ENCODE data around the gene C2orf74. TPM values are rescaled to one million over a fixed set of nuclear protein-coding genes. Genes with fewer than 3 reads are reported as not detected.

The C2orf74 gene
- total and polyA plus RNA-seq, 2 experiments from 2014 or later, result 5.7 to 21.5 TPM

- H3K27ac ChIP-seq (ENCODE audit: low read depth), result no peak overlapping the region
- no peaks in the 10 kb centered on the region for H3F3A ChIP-seq (replicated peaks; ENCODE audit: low read depth)
- ATAC-seq, result peak; percentile 38; the same call in 2 of the 3 replicates
- peaks cover 4% of the 10 kb centered on the region for H3K9me3 Mint-ChIP-seq
- H3K27ac Mint-ChIP-seq, result no peak overlapping the region
- H3K4me2 ChIP-seq, result 0 out of 2 replicates have a peak overlapping the region, but pooled peaks have one; percentile 1
- H3K9me2 ChIP-seq (ENCODE audit: insufficient read depth), result no peaks in the 10 kb centered on the region
- no peaks in the 10 kb centered on the region for H3K27me3 ChIP-seq (ENCODE audit: insufficient read depth)
- no peak for DNase-seq (ENCODE audit: low spot score)
- TF ChIP-seq REST (IDR thresholded peaks at IDR 0.05; ENCODE audit: unreplicated experiment) (no peak), ETS1 (IDR thresholded peaks at IDR 0.05) (no peak), EZH2 (IDR thresholded peaks at IDR 0.05; ENCODE audit: low read depth, unreplicated experiment) (no peak), CTCF (conservative IDR thresholded peaks at IDR 0.05; ENCODE audit: low read depth in 2 of 2) (no peak), CREB1 (CRISPR knock-in tag; IDR thresholded peaks at IDR 0.05; ENCODE audit: low read depth) (no peak), ZNF331 (CRISPR knock-in tag; IDR thresholded peaks at IDR 0.05; ENCODE audit: low read depth) (no peak), ZNF114 (CRISPR knock-in tag; IDR thresholded peaks at IDR 0.05) (no peak)
- H3K4me1 Mint-ChIP-seq, result peaks cover 15% of the 10 kb centered on the region
- H3K79me2 ChIP-seq (replicated peaks; ENCODE audit: insufficient read depth), result no peaks in the 10 kb centered on the region
- no peak overlapping the region for H3K4me3 Mint-ChIP-seq
- H3K36me3 ChIP-seq (ENCODE audit: insufficient read depth), result no peaks in the 10 kb centered on the region
- no peaks in the 10 kb centered on the region for H4K20me1 ChIP-seq (replicated peaks; ENCODE audit: insufficient read depth)
- H3K4me3 ChIP-seq, result no peak overlapping the region
- H3K4me1 ChIP-seq (ENCODE audit: insufficient read depth), result peaks cover 13% of the 10 kb centered on the region; the same call in 1 of the 2 replicates
- H3K27me3 Mint-ChIP-seq (ENCODE audit: insufficient read depth, low read depth, poor library complexity), result peaks cover 2% of the 10 kb centered on the region
- no peak overlapping the region for H2AFZ ChIP-seq
- 0 out of 3 replicates have a peak, but pooled peaks cover 3% of the 10 kb centered on the region for H3K36me3 Mint-ChIP-seq (ENCODE audit: low read depth)
Observed at GRCh38 chr2:61125123-61125710, 36.8 kb upstream of the C2orf74 start.

- H3K4me1 Mint-ChIP-seq, result peaks cover 15% of the 10 kb centered on the region
- no peak for ATAC-seq
- H3K4me1 ChIP-seq (ENCODE audit: insufficient read depth), result peaks cover 13% of the 10 kb centered on the region; the same call in 1 of the 2 replicates
- H3K9me3 Mint-ChIP-seq, result peaks cover 4% of the 10 kb centered on the region
- 0 out of 3 replicates have a peak, but pooled peaks cover 3% of the 10 kb centered on the region for H3K36me3 Mint-ChIP-seq (ENCODE audit: low read depth)
- H3K4me3 ChIP-seq, result no peak overlapping the region
- H3K27me3 Mint-ChIP-seq (ENCODE audit: insufficient read depth, low read depth, poor library complexity), result peaks cover 2% of the 10 kb centered on the region
- H3K27ac Mint-ChIP-seq, result no peak overlapping the region
- H3K9me2 ChIP-seq (ENCODE audit: insufficient read depth), result no peaks in the 10 kb centered on the region
- no peaks in the 10 kb centered on the region for H4K20me1 ChIP-seq (replicated peaks; ENCODE audit: insufficient read depth)
- peak; percentile 29 for DNase-seq (ENCODE audit: low spot score)
- no peaks in the 10 kb centered on the region for H3K27me3 ChIP-seq (ENCODE audit: insufficient read depth)
- 0 out of 2 replicates have a peak overlapping the region, but pooled peaks have one; percentile 1 for H3K4me2 ChIP-seq
- no peaks in the 10 kb centered on the region for H3F3A ChIP-seq (replicated peaks; ENCODE audit: low read depth)
- no peaks in the 10 kb centered on the region for H3K79me2 ChIP-seq (replicated peaks; ENCODE audit: insufficient read depth)
- H3K36me3 ChIP-seq (ENCODE audit: insufficient read depth), result no peaks in the 10 kb centered on the region
- no peak overlapping the region for H3K4me3 Mint-ChIP-seq
- H3K27ac ChIP-seq (ENCODE audit: low read depth), result no peak overlapping the region
- H2AFZ ChIP-seq, result no peak overlapping the region
- TF ChIP-seq EZH2 (IDR thresholded peaks at IDR 0.05; ENCODE audit: low read depth, unreplicated experiment) (no peak), STAT1 (IDR thresholded peaks at IDR 0.05; ENCODE audit: unreplicated experiment) (no peak), JUNB (IDR thresholded peaks at IDR 0.05; ENCODE audit: unreplicated experiment) (no peak)
Observed at GRCh38 chr2:61125798-61126197, 36.2 kb upstream of the C2orf74 start.

All from GM23338 (cell line).